ENCODE results near the gene PLEKHG4. TPM values are rescaled to one million over a fixed set of nuclear protein-coding genes. Genes with fewer than 3 reads are reported as not detected.

PLEKHG4 gene
- total RNA-seq, 1 experiment from 2014 or later = 13.9 TPM

GRCh38 chr16:67277294-67277998 lies 1.9 kb upstream of the PLEKHG4 start:
- no peaks in the 10 kb centered on the region for H3K4me1 ChIP-seq (ENCODE audit: insufficient read depth, low read length)
- H3K4me2 ChIP-seq (ENCODE audit: insufficient read depth, insufficient read length, low read length) = no peak overlapping the region
- H3K23ac ChIP-seq (ENCODE audit: insufficient read length, low read depth, low read length) = no peak overlapping the region
- no peak overlapping the region for H4K5ac ChIP-seq (ENCODE audit: insufficient read length, low read depth, low read length)
- no peak overlapping the region for H2BK12ac ChIP-seq (ENCODE audit: insufficient read length, low read depth, low read length)
- no peaks in the 10 kb centered on the region for H4K20me1 ChIP-seq (ENCODE audit: control insufficient read depth, insufficient read depth, insufficient read length)
- H3K27ac ChIP-seq (ENCODE audit: insufficient read length, low read depth, low read length) = no peak overlapping the region
- H3K4ac ChIP-seq (ENCODE audit: low read depth, low read length) = no peak overlapping the region
- no peak overlapping the region for H3T11ph ChIP-seq (ENCODE audit: low read length)
- Mint-ChIP-seq H3K4me3 (peak overlapping the region in 1 of 2 experiments; percentile 24; a peak in 3 of 5 replicates), H3K27ac (no peak overlapping the region), H3K9me3 (no peaks in the 10 kb centered on the region), H3K36me3 (ENCODE audit: insufficient read depth in 1 of 3, low read depth in 3 of 3) (peaks cover 0 to 8% (median 4%) of the 10 kb centered on the region in 3 experiments; a peak in 2 of 7 replicates), H3K27me3 (ENCODE audit: low read depth) (peaks cover 12% of the 10 kb centered on the region), H3K4me1 (peaks cover 3% of the 10 kb centered on the region in 2 experiments; a peak in 3 of 4 replicates)
- H3K79me1 ChIP-seq (ENCODE audit: insufficient read depth, low read depth, low read length, poor library complexity, severe bottlenecking) = no peaks in the 10 kb centered on the region
- DNase-seq = no peak
- no peak overlapping the region for H3K9ac ChIP-seq (ENCODE audit: extremely low read depth, insufficient read length, low read length)
- H3K18ac ChIP-seq (ENCODE audit: insufficient read length, low read depth, low read length) = no peak overlapping the region
- WGBS (ENCODE audit: extremely low coverage, insufficient read length, low lambda C conversion rate) = no CpG with 5 or more reads among the region's 4 CpGs
- no peak overlapping the region for H3K14ac ChIP-seq (ENCODE audit: insufficient read depth, low read length)
- no peaks in the 10 kb centered on the region for H3K79me2 ChIP-seq (ENCODE audit: insufficient read depth, low read length)
- H2AFZ ChIP-seq (ENCODE audit: low read length) = no peak overlapping the region
- no peak overlapping the region for H2AK5ac ChIP-seq (ENCODE audit: insufficient read length, low read length)
- H3K9me3 ChIP-seq (ENCODE audit: control insufficient read depth, low read depth, low read length) = no peaks in the 10 kb centered on the region
- no peak overlapping the region for H3K56ac ChIP-seq (ENCODE audit: insufficient read length, low read depth, low read length)
- no peak overlapping the region for H4K8ac ChIP-seq (replicated peaks; ENCODE audit: insufficient read length, low read depth, low read length)
- H2BK20ac ChIP-seq (ENCODE audit: low read depth, low read length, poor library complexity, severe bottlenecking) = no peak overlapping the region
- TF ChIP-seq CTCF (conservative IDR thresholded peaks at IDR 0.05) = no peak
- no peak overlapping the region for H2BK120ac ChIP-seq (ENCODE audit: low read depth, low read length, poor library complexity, severe bottlenecking)
- H4K91ac ChIP-seq (ENCODE audit: insufficient read length, low read depth, low read length) = no peak overlapping the region
- no peak overlapping the region for H2BK5ac ChIP-seq (ENCODE audit: insufficient read length, low read length)
- no peak overlapping the region for H2BK15ac ChIP-seq (ENCODE audit: low read depth, low read length)
- H3K27me3 ChIP-seq (ENCODE audit: insufficient read depth, low read length) = no peaks in the 10 kb centered on the region
- H3K23me2 ChIP-seq (ENCODE audit: insufficient read length, low read depth, low read length, poor library complexity, severe bottlenecking) = peaks cover 6% of the 10 kb centered on the region

All from H9 (cell line).